ENCODE data around the gene C16orf87. TPM values are rescaled to one million over a fixed set of nuclear protein-coding genes. Genes with fewer than 3 reads are reported as not detected.

Gene C16orf87
- total RNA-seq, 1 donor = 9.8 TPM

DNA sequence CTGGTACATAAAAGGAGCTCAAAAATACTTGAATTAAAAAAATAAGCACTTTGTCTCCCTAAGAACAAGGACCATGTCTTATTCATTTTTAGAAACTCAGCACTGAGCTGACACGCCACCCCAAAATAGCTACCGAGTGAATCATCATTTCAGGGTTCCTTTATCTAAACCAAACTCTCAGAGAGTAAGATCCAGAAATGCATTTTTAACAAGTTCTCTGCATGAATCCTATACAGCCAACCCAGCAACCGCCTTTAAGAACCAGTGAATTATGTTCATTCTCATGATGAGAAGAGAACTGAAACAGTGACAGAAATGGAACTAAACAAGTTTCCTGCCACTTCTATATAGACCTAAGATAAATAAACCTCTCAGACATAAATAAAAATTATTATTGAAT, 8.7 kb downstream of the C16orf87 start:
- no peaks in the 10 kb centered on the region for H3K9me3 ChIP-seq (ENCODE audit: low read depth, low read length)
- peaks cover 4% of the 10 kb centered on the region for H4K20me1 ChIP-seq (ENCODE audit: insufficient read depth, low read length)
- H3K36me3 ChIP-seq (ENCODE audit: insufficient read depth, low read length) = no peaks in the 10 kb centered on the region
- peak overlapping the region; percentile 53 for H3K4me2 ChIP-seq (ENCODE audit: insufficient read depth, low read length)
- no peak overlapping the region for H2AFZ ChIP-seq (ENCODE audit: low read length)
- H3K4me3 ChIP-seq (ENCODE audit: insufficient read depth, low read length) = peak overlapping the region; percentile 16
- peaks cover 66% of the 10 kb centered on the region for H3K79me2 ChIP-seq (ENCODE audit: insufficient read depth, low read length)
- peaks cover 22% of the 10 kb centered on the region for H3K4me1 ChIP-seq (ENCODE audit: insufficient read depth, low read length)
- TF ChIP-seq, protein P1, sequence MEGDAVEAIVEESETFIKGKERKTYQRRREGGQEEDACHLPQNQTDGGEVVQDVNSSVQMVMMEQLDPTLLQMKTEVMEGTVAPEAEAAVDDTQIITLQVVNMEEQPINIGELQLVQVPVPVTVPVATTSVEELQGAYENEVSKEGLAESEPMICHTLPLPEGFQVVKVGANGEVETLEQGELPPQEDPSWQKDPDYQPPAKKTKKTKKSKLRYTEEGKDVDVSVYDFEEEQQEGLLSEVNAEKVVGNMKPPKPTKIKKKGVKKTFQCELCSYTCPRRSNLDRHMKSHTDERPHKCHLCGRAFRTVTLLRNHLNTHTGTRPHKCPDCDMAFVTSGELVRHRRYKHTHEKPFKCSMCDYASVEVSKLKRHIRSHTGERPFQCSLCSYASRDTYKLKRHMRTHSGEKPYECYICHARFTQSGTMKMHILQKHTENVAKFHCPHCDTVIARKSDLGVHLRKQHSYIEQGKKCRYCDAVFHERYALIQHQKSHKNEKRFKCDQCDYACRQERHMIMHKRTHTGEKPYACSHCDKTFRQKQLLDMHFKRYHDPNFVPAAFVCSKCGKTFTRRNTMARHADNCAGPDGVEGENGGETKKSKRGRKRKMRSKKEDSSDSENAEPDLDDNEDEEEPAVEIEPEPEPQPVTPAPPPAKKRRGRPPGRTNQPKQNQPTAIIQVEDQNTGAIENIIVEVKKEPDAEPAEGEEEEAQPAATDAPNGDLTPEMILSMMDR (IDR thresholded peaks at IDR 0.05; ENCODE audit: extremely low read depth, low read depth, low read length) = no peak
- peak overlapping the region; percentile 80 for H3K27ac ChIP-seq (ENCODE audit: low read depth, low read length)
- no peak for DNase-seq (ENCODE audit: insufficient read length, low spot score, missing footprints)
- no peaks in the 10 kb centered on the region for H3K27me3 ChIP-seq (ENCODE audit: insufficient read depth, low read length)

DNA sequence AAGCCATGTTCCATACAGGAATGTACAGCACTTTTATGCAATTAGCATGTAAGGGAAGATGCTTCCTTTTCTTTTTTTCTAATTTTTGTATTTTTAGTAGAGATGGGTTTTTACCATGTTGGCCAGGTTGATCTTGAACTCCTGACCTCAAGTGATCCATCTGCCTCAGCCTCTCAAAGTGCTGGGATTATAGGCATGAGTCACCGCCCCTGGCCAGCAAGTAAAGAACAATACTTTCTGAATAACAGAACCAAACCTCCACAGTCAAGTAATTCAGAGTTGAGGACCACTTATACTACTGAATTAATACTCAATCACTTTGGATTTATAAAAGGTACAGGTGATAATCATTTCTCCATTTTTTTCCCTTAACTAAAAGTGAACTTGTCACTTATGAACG, 13.0 kb downstream of the C16orf87 start:
- DNase-seq (ENCODE audit: insufficient read length, low spot score, missing footprints) = no peak
- Histone ChIP-seq H3K4me2 (ENCODE audit: insufficient read depth, low read length) (no peak overlapping the region), H3K4me1 (ENCODE audit: insufficient read depth, low read length) (peaks cover 10% of the 10 kb centered on the region), H2AFZ (ENCODE audit: low read length) (no peak overlapping the region), H4K20me1 (ENCODE audit: insufficient read depth, low read length) (peaks cover 12% of the 10 kb centered on the region), H3K4me3 (ENCODE audit: insufficient read depth, low read length) (no peak overlapping the region), H3K36me3 (ENCODE audit: insufficient read depth, low read length) (no peaks in the 10 kb centered on the region), H3K27me3 (ENCODE audit: insufficient read depth, low read length) (no peaks in the 10 kb centered on the region), H3K27ac (ENCODE audit: low read depth, low read length) (no peak overlapping the region), H3K79me2 (ENCODE audit: insufficient read depth, low read length) (peaks cover 73% of the 10 kb centered on the region), H3K9me3 (ENCODE audit: low read depth, low read length) (no peaks in the 10 kb centered on the region)
- TF ChIP-seq, protein P1 (IDR thresholded peaks at IDR 0.05; ENCODE audit: extremely low read depth, low read depth, low read length) = no peak

DNA sequence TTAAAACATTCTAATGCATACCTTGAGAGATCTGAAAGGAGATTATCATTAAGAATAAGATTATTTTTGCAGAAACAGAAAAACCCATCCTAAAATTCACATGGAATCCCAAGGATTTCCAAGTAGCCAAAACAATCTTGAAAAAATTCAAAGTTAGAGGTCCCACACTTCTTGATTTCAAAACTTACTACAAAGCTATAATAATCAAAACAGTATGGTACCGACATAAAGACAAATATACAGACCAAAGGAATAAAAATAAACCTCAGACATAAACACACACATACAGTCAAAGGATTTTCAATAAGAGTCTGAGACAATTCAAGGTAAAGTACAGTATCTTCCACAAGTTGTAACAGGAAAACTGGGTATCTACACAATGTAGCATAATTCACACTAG, 16.2 kb downstream of the C16orf87 start:
- no peak for DNase-seq (ENCODE audit: insufficient read length, low spot score, missing footprints)
- Histone ChIP-seq H3K36me3 (ENCODE audit: insufficient read depth, low read length) (no peaks in the 10 kb centered on the region), H3K4me2 (ENCODE audit: insufficient read depth, low read length) (no peak overlapping the region), H3K4me3 (ENCODE audit: insufficient read depth, low read length) (no peak overlapping the region), H3K4me1 (ENCODE audit: insufficient read depth, low read length) (peaks cover 4% of the 10 kb centered on the region), H3K79me2 (ENCODE audit: insufficient read depth, low read length) (peaks cover 83% of the 10 kb centered on the region), H3K27ac (ENCODE audit: low read depth, low read length) (no peak overlapping the region), H3K9me3 (ENCODE audit: low read depth, low read length) (no peaks in the 10 kb centered on the region), H2AFZ (ENCODE audit: low read length) (no peak overlapping the region), H3K27me3 (ENCODE audit: insufficient read depth, low read length) (no peaks in the 10 kb centered on the region), H4K20me1 (ENCODE audit: insufficient read depth, low read length) (peaks cover 13% of the 10 kb centered on the region)
- TF ChIP-seq, protein P1 (IDR thresholded peaks at IDR 0.05; ENCODE audit: extremely low read depth, low read depth, low read length) = no peak

DNA sequence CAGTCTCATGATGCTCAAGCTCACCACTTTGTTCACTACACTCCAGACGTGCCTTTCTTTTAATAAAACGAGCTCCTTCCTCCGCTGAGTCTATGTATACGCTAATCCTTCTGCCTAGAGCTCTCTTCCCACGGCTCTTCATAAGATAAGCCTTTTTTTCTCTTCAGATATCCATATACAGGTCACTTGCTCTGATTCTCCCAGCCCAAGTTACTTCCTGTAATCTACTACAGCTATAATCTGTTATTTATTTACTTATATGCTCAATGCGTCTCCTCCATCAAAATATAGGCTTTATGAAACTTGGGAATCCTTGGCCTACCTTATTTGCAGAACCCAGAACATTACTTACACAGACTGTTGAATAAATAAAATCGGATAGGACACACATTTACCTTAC, 17.4 kb downstream of the C16orf87 start:
- TF ChIP-seq, protein P1 (IDR thresholded peaks at IDR 0.05; ENCODE audit: extremely low read depth, low read depth, low read length) = no peak
- Histone ChIP-seq H2AFZ (ENCODE audit: low read length) (no peak overlapping the region), H3K9me3 (ENCODE audit: low read depth, low read length) (no peaks in the 10 kb centered on the region), H3K4me1 (ENCODE audit: insufficient read depth, low read length) (peaks cover 4% of the 10 kb centered on the region), H3K4me3 (ENCODE audit: insufficient read depth, low read length) (no peak overlapping the region), H4K20me1 (ENCODE audit: insufficient read depth, low read length) (peaks cover 12% of the 10 kb centered on the region), H3K27me3 (ENCODE audit: insufficient read depth, low read length) (no peaks in the 10 kb centered on the region), H3K79me2 (ENCODE audit: insufficient read depth, low read length) (peaks cover 85% of the 10 kb centered on the region), H3K4me2 (ENCODE audit: insufficient read depth, low read length) (no peak overlapping the region), H3K27ac (ENCODE audit: low read depth, low read length) (no peak overlapping the region), H3K36me3 (ENCODE audit: insufficient read depth, low read length) (no peaks in the 10 kb centered on the region)
- DNase-seq (ENCODE audit: insufficient read length, low spot score, missing footprints) = no peak
